ENCODE results near the gene ASPDH.

- no peak for TF ChIP-seq POLR2A (IDR thresholded peaks at IDR 0.05)
- TF ChIP-seq CTCF (IDR thresholded peaks at IDR 0.05): no peak
These were observed 46.1 kb downstream of the ASPDH start for GRCh38 chr19:50467566-50467965.
